DND-41 (cell line): ENCODE data around the gene ACKR3.

Experiments
- ATAC-seq: fragments of 200-7000 bp; cut with Tn5 transposase; 3 replicates; pipeline ENCODE4 v1.9.1; 2021; ENCODE audit warnings: low read depth; ENCODE audit not compliant: insufficient read depth
- DNase-seq: peaks from one replicate; pipeline ENCODE4 v3.0.0-alpha.2; 2020
- H2AFZ ChIP-seq: 2 replicates; pipeline ENCODE4 v1.6.0; 2012; ENCODE audit warnings: low read depth, low read length
- H3K27ac ChIP-seq: 2 replicates; pipeline ENCODE4 v1.5.1; 2012; ENCODE audit warnings: low read length, inconsistent platforms
- H3K27me3 ChIP-seq: fragments of 200-600 bp; sonication (generic); 2 replicates; pipeline ENCODE4 v1.6.0; 2012; ENCODE audit warnings: low read length, mild to moderate bottlenecking, inconsistent platforms; ENCODE audit not compliant: insufficient read depth, poor library complexity
- H3K36me3 ChIP-seq: 2 replicates; pipeline ENCODE4 v1.5.1; 2012; ENCODE audit warnings: low read length, inconsistent platforms; ENCODE audit not compliant: insufficient read depth
- H3K4me1 ChIP-seq: 2 replicates; pipeline ENCODE4 v1.5.1; 2012; ENCODE audit warnings: mild to moderate bottlenecking, low read length; ENCODE audit not compliant: insufficient read depth
- H3K4me2 ChIP-seq: 2 replicates; pipeline ENCODE4 v1.6.0; 2012; ENCODE audit warnings: mild to moderate bottlenecking, moderate library complexity, low read length, inconsistent platforms; ENCODE audit not compliant: insufficient read depth
- H3K4me3 ChIP-seq, 2 experiments: fragments of 200-600 bp in 1 of 2; shearing (Covaris generic) in 1 of 2; 2 replicates each; pipeline ENCODE4 v1.5.1; 2012 to 2016; ENCODE audit warnings: inconsistent platforms in 2 of 2, low read length in 2 of 2, mild to moderate bottlenecking in 2 of 2, low read depth in 1 of 2, moderate library complexity in 1 of 2
- H3K79me2 ChIP-seq: 2 replicates; pipeline ENCODE4 v1.6.0; 2012; ENCODE audit warnings: low read length, inconsistent platforms; ENCODE audit not compliant: insufficient read depth
- H3K9ac ChIP-seq: 2 replicates; pipeline ENCODE4 v1.6.0; 2012; ENCODE audit warnings: low read depth, mild to moderate bottlenecking, inconsistent platforms, low read length, moderate library complexity
- H3K9me3 ChIP-seq: 2 replicates; pipeline ENCODE4 v1.5.1; 2012; ENCODE audit warnings: low read length, moderate library complexity, mild to moderate bottlenecking, inconsistent platforms; ENCODE audit not compliant: insufficient read depth, severe bottlenecking
- H4K20me1 ChIP-seq: 2 replicates; pipeline ENCODE4 v1.6.0; 2012; ENCODE audit warnings: low read length; ENCODE audit not compliant: insufficient read depth
- CTCF ChIP-seq: IDR thresholded peaks from 2 replicates; pipeline ENCODE4 v1.5.1; 2012; ENCODE audit warnings: borderline replicate concordance, low read length, moderate library complexity, mild to moderate bottlenecking; ENCODE audit not compliant: poor library complexity, severe bottlenecking; ENCODE audit errors: extremely low read depth
- EZH2 ChIP-seq: IDR thresholded peaks from 3 replicates; pipeline ENCODE4 v1.6.1; 2012; ENCODE audit warnings: borderline replicate concordance, low read depth, mild to moderate bottlenecking, moderate library complexity, low read length, inconsistent platforms; ENCODE audit not compliant: severe bottlenecking

ACKR3 gene

GRCh38 chr2:236557306-236558030 lies 12.2 kb upstream of the ACKR3 start:
- Histone ChIP-seq H3K9ac (no peak overlapping the region), H4K20me1 (no peaks in the 10 kb centered on the region), H3K27me3 (no peaks in the 10 kb centered on the region), H3K79me2 (no peaks in the 10 kb centered on the region), H2AFZ (no peak overlapping the region), H3K4me3 (no peak overlapping the region), H3K4me2 (no peak overlapping the region), H3K27ac (no peak overlapping the region), H3K4me1 (peaks cover 31% of the 10 kb centered on the region), H3K36me3 (no peaks in the 10 kb centered on the region), H3K9me3 (no peaks in the 10 kb centered on the region)
- DNase-seq (no peak), ATAC-seq (no peak)
- TF ChIP-seq CTCF (no peak), EZH2 (no peak)

- TF ChIP-seq CTCF: no peak
- TF ChIP-seq EZH2: no peak
- Histone ChIP-seq H3K36me3 (no peaks in the 10 kb centered on the region), H3K4me1 (peaks cover 30% of the 10 kb centered on the region), H3K27me3 (no peaks in the 10 kb centered on the region), H3K9me3 (no peaks in the 10 kb centered on the region), H3K4me2 (no peak overlapping the region), H3K79me2 (no peaks in the 10 kb centered on the region), H4K20me1 (no peaks in the 10 kb centered on the region), H3K9ac (no peak overlapping the region), H3K27ac (no peak overlapping the region), H3K4me3 (no peak overlapping the region), H2AFZ (no peak overlapping the region)
- DNase-seq (no peak), ATAC-seq (no peak)
Measured at GRCh38 chr2:236558036-236558435, 11.6 kb upstream of the ACKR3 start.

- H3K79me2 ChIP-seq: no peaks in the 10 kb centered on the region
- no peaks in the 10 kb centered on the region for H3K9me3 ChIP-seq
- no peak overlapping the region for H2AFZ ChIP-seq
- DNase-seq: no peak
- no peak overlapping the region for H3K27ac ChIP-seq
- H3K36me3 ChIP-seq: no peaks in the 10 kb centered on the region
- H3K4me3 ChIP-seq: no peak overlapping the region
- TF ChIP-seq EZH2: no peak
- no peak for TF ChIP-seq CTCF
- H3K27me3 ChIP-seq: no peaks in the 10 kb centered on the region
- ATAC-seq: no peak
- H3K9ac ChIP-seq: no peak overlapping the region
- H3K4me1 ChIP-seq: peaks cover 18% of the 10 kb centered on the region
- H3K4me2 ChIP-seq: no peak overlapping the region
- no peaks in the 10 kb centered on the region for H4K20me1 ChIP-seq
Measured at GRCh38 chr2:236558993-236559978, 10.3 kb upstream of the ACKR3 start.
